Measurements from ENCODE around the gene KIF17. TPM values are rescaled to one million over a fixed set of nuclear protein-coding genes. Genes with fewer than 3 reads are reported as not detected.
A peak's percentile ranks its signal among the peaks of the same experiment; 100 is the strongest.

KIF17 gene
- total RNA-seq, 4 donors from 2014 or later = 0.27 to 21.1 (median 0.79) TPM; not detected in 1

DNA sequence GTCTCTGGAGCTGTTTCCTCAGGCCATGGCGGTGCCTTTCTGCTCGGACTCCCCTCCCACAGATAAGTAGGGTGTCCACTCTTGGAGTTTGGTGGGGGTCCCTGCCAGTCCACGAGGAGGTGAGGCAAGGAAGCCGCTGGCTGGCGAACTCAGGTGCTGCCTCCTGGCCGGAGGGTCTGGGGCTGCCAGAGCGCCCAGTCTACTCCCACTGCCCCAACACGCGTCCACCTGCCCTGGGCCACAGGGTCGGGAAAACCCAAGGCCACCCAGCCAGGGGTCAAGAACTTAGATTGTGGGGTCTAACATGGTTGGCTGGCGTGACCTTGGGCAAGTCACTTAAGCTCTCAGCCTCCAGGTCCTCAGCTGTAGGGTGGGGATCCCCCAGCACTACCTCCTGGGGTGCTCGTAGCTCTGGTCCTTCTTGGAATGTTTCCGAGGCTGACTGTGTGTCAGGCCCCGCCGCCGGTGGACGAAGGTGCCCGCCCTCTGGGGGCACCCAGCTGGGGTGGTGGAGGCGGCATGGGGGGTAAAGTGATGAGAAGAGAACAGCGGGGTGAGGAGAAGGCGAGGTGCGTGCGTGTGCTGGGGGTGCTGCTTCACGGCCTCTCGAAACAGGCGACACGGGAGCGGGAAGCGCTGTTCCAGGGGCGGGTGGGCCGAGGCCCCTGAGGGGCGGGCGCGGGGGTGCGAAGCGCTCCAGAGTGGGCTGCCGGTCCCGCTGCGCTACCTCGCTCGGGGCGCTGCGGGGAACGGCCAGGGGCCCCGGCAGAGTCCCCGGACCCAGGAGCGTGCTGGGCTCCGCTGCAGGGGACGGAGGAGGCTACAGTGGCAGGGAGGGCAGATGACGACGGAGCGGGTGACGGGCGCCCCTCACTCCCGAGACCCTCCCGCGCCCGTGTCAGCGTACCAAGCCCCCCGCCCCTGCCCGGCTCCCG is 13.5 kb upstream of the KIF17 start:
- Histone ChIP-seq H3K27me3 (peaks cover 50% of the 10 kb centered on the region), H3K27ac (no peak overlapping the region), H3K4me3 (peak overlapping the region; percentile 23 to 63 (median 51)), H3K4me1 (peaks cover 9 to 25% (median 24%) of the 10 kb centered on the region in 4 donors), H3K9me3 (no peaks in the 10 kb centered on the region), H3K36me3 (no peaks in the 10 kb centered on the region)
- TF ChIP-seq, protein P1, sequence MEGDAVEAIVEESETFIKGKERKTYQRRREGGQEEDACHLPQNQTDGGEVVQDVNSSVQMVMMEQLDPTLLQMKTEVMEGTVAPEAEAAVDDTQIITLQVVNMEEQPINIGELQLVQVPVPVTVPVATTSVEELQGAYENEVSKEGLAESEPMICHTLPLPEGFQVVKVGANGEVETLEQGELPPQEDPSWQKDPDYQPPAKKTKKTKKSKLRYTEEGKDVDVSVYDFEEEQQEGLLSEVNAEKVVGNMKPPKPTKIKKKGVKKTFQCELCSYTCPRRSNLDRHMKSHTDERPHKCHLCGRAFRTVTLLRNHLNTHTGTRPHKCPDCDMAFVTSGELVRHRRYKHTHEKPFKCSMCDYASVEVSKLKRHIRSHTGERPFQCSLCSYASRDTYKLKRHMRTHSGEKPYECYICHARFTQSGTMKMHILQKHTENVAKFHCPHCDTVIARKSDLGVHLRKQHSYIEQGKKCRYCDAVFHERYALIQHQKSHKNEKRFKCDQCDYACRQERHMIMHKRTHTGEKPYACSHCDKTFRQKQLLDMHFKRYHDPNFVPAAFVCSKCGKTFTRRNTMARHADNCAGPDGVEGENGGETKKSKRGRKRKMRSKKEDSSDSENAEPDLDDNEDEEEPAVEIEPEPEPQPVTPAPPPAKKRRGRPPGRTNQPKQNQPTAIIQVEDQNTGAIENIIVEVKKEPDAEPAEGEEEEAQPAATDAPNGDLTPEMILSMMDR (IDR thresholded peaks at IDR 0.05) = no peak
- TF ChIP-seq EP300 (IDR thresholded peaks at IDR 0.05; ENCODE audit: low read depth) (no peak), POLR2A (IDR thresholded peaks at IDR 0.05) (no peak), POLR2AphosphoS5 (IDR thresholded peaks at IDR 0.05) (no peak)
- intact Hi-C loops (cut with DNase I; ENCODE audit: low total_unique reads) = no loop called here
- no peak for DNase-seq
- in situ Hi-C loops (cut with MboI; ENCODE audit: low pct_ligation_motif_present in 1 of 4, low pct_unique_long_range_greater_than_20kb in 1 of 4, low sequenced_read_pairs in 3 of 4) = no loop called here
- 15% methylated on average over 51 of the region's 62 CpGs; no CpG with 5 or more reads in 1 of the 2 donors for WGBS, 2 donors (ENCODE audit: low coverage in 1 of 2)

DNA sequence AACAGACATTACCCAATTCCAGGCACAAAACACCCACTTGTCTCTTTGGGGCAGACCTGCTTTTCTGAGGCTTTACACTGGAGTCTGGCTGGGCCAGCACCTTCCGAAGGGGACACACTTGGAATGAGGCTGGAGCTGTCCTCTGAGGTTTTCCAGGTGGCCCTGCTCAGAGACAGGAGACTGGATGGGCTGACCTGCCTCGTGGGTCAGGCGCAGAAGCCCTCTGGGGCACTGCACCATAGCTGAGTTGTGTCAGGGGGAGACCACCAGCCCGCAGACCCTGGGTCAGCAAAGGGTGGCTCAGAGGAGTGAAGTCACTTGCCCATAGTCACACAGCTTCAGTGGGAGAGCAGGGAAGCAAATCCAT is 12.9 kb upstream of the KIF17 start:
- Histone ChIP-seq H3K27ac (no peak overlapping the region), H3K4me1 (peaks cover 9 to 25% (median 24%) of the 10 kb centered on the region in 4 donors), H3K36me3 (no peaks in the 10 kb centered on the region), H3K9me3 (no peaks in the 10 kb centered on the region), H3K27me3 (peaks cover 50% of the 10 kb centered on the region), H3K4me3 (no peak overlapping the region)
- WGBS, 2 donors (ENCODE audit: low coverage in 1 of 2) = 52% methylated on average over 4 of the region's 4 CpGs; no CpG with 5 or more reads in 1 of the 2 donors
- intact Hi-C loops (cut with DNase I; ENCODE audit: low total_unique reads) (no loop called here), in situ Hi-C loops (cut with MboI; ENCODE audit: low pct_ligation_motif_present in 1 of 4, low pct_unique_long_range_greater_than_20kb in 1 of 4, low sequenced_read_pairs in 3 of 4) (no loop called here)
- DNase-seq = no peak
- TF ChIP-seq EP300 (IDR thresholded peaks at IDR 0.05; ENCODE audit: low read depth) (no peak), POLR2AphosphoS5 (IDR thresholded peaks at IDR 0.05) (no peak), POLR2A (IDR thresholded peaks at IDR 0.05) (no peak)
- TF ChIP-seq, protein P1 (IDR thresholded peaks at IDR 0.05) = no peak

DNA sequence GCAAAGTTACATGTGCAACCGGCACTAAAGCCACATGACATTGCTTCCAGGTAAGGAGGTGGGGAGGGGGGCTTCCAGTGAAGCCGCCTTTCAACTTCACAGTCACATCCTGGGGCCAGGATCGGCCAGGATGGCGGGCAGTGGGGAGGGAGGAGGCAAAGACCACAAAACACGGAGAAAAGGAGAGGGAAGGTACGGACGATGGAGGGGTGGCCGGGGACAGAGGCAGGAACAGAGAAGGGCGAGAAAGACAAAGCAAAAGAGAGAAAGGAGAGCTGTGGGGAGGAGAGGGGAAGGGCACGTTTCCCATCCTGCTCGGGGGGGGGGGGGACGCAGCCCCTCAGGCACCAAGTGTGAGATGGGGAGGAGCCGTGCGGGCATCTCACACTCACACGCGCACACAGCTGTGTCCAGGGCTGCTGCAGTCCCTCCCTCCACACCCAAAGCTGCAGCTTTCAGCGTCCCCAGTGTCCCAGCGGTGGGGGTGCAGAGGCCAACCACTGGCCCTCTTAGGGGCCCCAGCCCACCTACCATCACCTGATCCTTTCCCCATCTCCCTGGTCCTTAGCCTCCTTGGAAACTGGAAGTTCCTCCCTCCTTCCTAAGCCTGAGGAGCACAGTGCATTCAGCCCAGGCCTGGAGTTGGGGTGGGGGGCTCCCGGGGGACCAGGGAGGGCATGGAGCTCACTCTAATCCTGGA is 12.3 kb upstream of the KIF17 start:
- no peak for TF ChIP-seq POLR2AphosphoS5 (IDR thresholded peaks at IDR 0.05)
- TF ChIP-seq POLR2A (IDR thresholded peaks at IDR 0.05) = no peak
- TF ChIP-seq EP300 (IDR thresholded peaks at IDR 0.05; ENCODE audit: low read depth) = no peak
- TF ChIP-seq, protein P1 (IDR thresholded peaks at IDR 0.05) = no peak
- Histone ChIP-seq H3K4me1 (peaks cover 9 to 25% (median 24%) of the 10 kb centered on the region in 4 donors), H3K27ac (no peak overlapping the region), H3K4me3 (no peak overlapping the region), H3K36me3 (no peaks in the 10 kb centered on the region), H3K27me3 (peaks cover 50% of the 10 kb centered on the region), H3K9me3 (no peaks in the 10 kb centered on the region)
- intact Hi-C loops (cut with DNase I; ENCODE audit: low total_unique reads) (no loop called here), in situ Hi-C loops (cut with MboI; ENCODE audit: low pct_ligation_motif_present in 1 of 4, low pct_unique_long_range_greater_than_20kb in 1 of 4, low sequenced_read_pairs in 3 of 4) (no loop called here)
- WGBS, 2 donors (ENCODE audit: low coverage in 1 of 2) = 8 to 13% methylated on average over 8 to 19 of the region's 19 CpGs
- peak; percentile 4 for DNase-seq
